Dermis blood vessel endothelial cell (primary cell): ENCODE results near the gene RBL1. TPM values are rescaled to one million over a fixed set of nuclear protein-coding genes. Genes with fewer than 3 reads are reported as not detected.

Source experiments
- total RNA-seq: library from RNA; depleted of rRNA; stranded (reverse); fragments of >200 nt; gene quantifications from 2 replicates; pipeline ENCODE4 v1.2.3, GENCODE V29; 2014

Gene RBL1
- total RNA-seq, 1 donor from 2014 or later: 12.8 TPM

Other genes starting within 250 kb of the RBL1 start
- under 0.01 and 0.14 TPM in 2 replicates for gene TLDC2, start 219.9 kb downstream of the RBL1 start, total RNA-seq
- gene SAMHD1, start 144.3 kb downstream of the RBL1 start, total RNA-seq: 54.5 and 57.6 TPM in 2 replicates
- 247 and 405 TPM in 2 replicates for gene RPN2, start 83.3 kb upstream of the RBL1 start, total RNA-seq
- 0.74 and 1.5 TPM in 2 replicates for gene MROH8, start 83.6 kb upstream of the RBL1 start, total RNA-seq
- not detected in 2 replicates for gene GHRH, start 165.8 kb upstream of the RBL1 start, total RNA-seq
- gene MANBAL, start 193.7 kb upstream of the RBL1 start, total RNA-seq: 7.8 and 14.4 TPM in 2 replicates